Osteocyte (in vitro differentiated cells): ENCODE measurements around the gene PPP1R15A. TPM values are rescaled to one million over a fixed set of nuclear protein-coding genes. Genes with fewer than 3 reads are reported as not detected.
A peak's percentile ranks its signal among the peaks of the same experiment; 100 is the strongest.
"Not testable (repeated sequence)": the region's sequence is repeated elsewhere in the genome, so short reads cannot be mapped to it uniquely, and the experiment has no call there.

Source experiments
- DNase-seq: peaks from one replicate; pipeline ENCODE4 v3.0.0; 2021; ENCODE audit warnings: mixed read lengths; ENCODE audit not compliant: unreplicated experiment; ENCODE audit errors: extremely low spot score
- H3K27ac Mint-ChIP-seq: one replicate; pipeline ENCODE4 v1.8.0; 2021; ENCODE audit warnings: mild to moderate bottlenecking, mixed read lengths; ENCODE audit not compliant: unreplicated experiment
- H3K27me3 Mint-ChIP-seq: one replicate; pipeline ENCODE4 v1.8.0; 2021; ENCODE audit warnings: mixed read lengths; ENCODE audit not compliant: unreplicated experiment
- H3K36me3 Mint-ChIP-seq: one replicate; pipeline ENCODE4 v1.8.0; 2021; ENCODE audit warnings: mixed read lengths; ENCODE audit not compliant: unreplicated experiment
- H3K4me1 Mint-ChIP-seq: one replicate; pipeline ENCODE4 v1.8.0; 2021; ENCODE audit warnings: mixed read lengths; ENCODE audit not compliant: unreplicated experiment
- H3K4me3 Mint-ChIP-seq: one replicate; pipeline ENCODE4 v1.8.0; 2021; ENCODE audit warnings: mild to moderate bottlenecking, moderate library complexity, mixed read lengths; ENCODE audit not compliant: unreplicated experiment
- H3K9me3 Mint-ChIP-seq: one replicate; pipeline ENCODE4 v1.8.0; 2021; ENCODE audit warnings: mixed read lengths; ENCODE audit not compliant: unreplicated experiment
- CTCF ChIP-seq: fragments of 200-600 bp; sonication (generic); IDR thresholded peaks from 2 replicates; pipeline ENCODE4 v1.5.0; 2021; ENCODE audit warnings: antibody characterized with exemption, mild to moderate bottlenecking, moderate library complexity
- total RNA-seq: library from RNA; stranded (reverse); gene quantifications from 2 replicates; pipeline ENCODE4 v1.2.1, GENCODE V29; 2021

The PPP1R15A gene
- total RNA-seq, 1 donor from 2014 or later, result 118 TPM

GRCh38 chr19:48878196-48879024, 6.2 kb downstream of the PPP1R15A start:
- H3K4me3 Mint-ChIP-seq, result no peak overlapping the region
- no peaks in the 10 kb centered on the region for H3K9me3 Mint-ChIP-seq
- peaks cover 37% of the 10 kb centered on the region for H3K36me3 Mint-ChIP-seq
- H3K27me3 Mint-ChIP-seq, result no peaks in the 10 kb centered on the region
- H3K27ac Mint-ChIP-seq, result peak overlapping the region; percentile 44
- no peak for DNase-seq
- no peak for TF ChIP-seq CTCF
- peaks cover 28% of the 10 kb centered on the region for H3K4me1 Mint-ChIP-seq

- Mint-ChIP-seq H3K4me1 (peaks cover 21% of the 10 kb centered on the region), H3K36me3 (peaks cover 30% of the 10 kb centered on the region), H3K4me3 (no peak overlapping the region), H3K27me3 (no peaks in the 10 kb centered on the region), H3K9me3 (no peaks in the 10 kb centered on the region), H3K27ac (no peak overlapping the region)
- no peak for DNase-seq
- no peak for TF ChIP-seq CTCF
Measured at GRCh38 chr19:48879025-48879637, 6.9 kb downstream of the PPP1R15A start.

GRCh38 chr19:48879696-48880095, 7.5 kb downstream of the PPP1R15A start:
- H3K4me1 Mint-ChIP-seq, result peaks cover 17% of the 10 kb centered on the region
- H3K36me3 Mint-ChIP-seq, result peaks cover 24% of the 10 kb centered on the region
- DNase-seq, H3K27me3 Mint-ChIP-seq, H3K9me3 Mint-ChIP-seq, H3K4me3 Mint-ChIP-seq: not testable (repeated sequence)
- H3K27ac Mint-ChIP-seq, result peak overlapping the region; percentile 23

- H3K4me1 Mint-ChIP-seq, result peaks cover 3% of the 10 kb centered on the region
- H3K36me3 Mint-ChIP-seq, result peaks cover 7% of the 10 kb centered on the region
- TF ChIP-seq CTCF, result no peak
- H3K27me3 Mint-ChIP-seq, result no peaks in the 10 kb centered on the region
- no peaks in the 10 kb centered on the region for H3K9me3 Mint-ChIP-seq
- H3K27ac Mint-ChIP-seq, result no peak overlapping the region
- no peak for DNase-seq
- no peak overlapping the region for H3K4me3 Mint-ChIP-seq
Measured at GRCh38 chr19:48881741-48882657, 9.8 kb downstream of the PPP1R15A start.

- no peak for TF ChIP-seq CTCF
- Mint-ChIP-seq H3K27me3 (no peaks in the 10 kb centered on the region), H3K36me3 (peaks cover under 1% of the 10 kb centered on the region), H3K4me3 (no peak overlapping the region), H3K4me1 (no peaks in the 10 kb centered on the region), H3K27ac (no peak overlapping the region), H3K9me3 (no peaks in the 10 kb centered on the region)
- no peak for DNase-seq
Measured at GRCh38 chr19:48883726-48884125, 11.5 kb downstream of the PPP1R15A start.
